CD4-positive, alpha-beta T cell treated with Interferon gamma for 1 hour (primary cell): Measurements from ENCODE around the gene ANO1.

Experiments used
- DNase-seq: peaks from one replicate; pipeline ENCODE4 v3.0.0-alpha.2; 2020

Gene ANO1

DNA sequence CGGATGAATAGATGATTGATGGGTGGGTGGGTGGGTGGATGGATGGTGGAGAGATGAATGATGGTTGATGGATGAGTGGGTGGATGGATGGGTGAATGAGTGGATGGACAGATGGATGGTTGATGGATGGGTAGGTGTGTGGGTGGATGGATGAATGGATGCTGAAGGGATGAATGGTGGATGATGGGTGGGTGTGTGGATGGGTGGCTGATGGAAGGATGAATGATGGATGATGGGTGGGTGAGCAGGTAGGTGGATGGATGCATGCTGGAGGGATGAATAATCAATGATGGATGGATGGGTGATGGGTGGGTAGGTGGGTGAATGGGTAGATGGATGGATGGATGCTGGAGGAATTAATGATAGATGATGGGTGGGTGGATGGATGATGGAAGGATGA lies 40.5 kb downstream of the ANO1 start:
- no peak for DNase-seq

DNA sequence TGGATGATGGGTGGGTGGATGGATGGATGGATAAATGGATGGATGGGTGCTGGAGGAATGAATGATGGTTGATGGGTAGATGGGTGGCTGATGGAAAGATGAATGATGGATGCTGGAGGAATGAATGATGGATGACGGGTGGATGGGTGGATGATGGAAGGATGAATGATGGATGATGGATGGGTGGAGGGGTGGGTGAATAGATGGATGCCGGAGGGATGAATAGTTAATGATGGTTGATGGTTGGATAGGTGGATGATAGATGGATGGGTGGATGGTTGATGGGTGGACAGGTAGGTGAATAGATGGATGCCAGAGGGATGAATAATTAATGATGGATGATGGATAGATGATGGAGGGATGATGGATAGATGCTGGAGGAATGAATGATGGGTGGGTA lies 41.4 kb downstream of the ANO1 start:
- DNase-seq: no peak

DNA sequence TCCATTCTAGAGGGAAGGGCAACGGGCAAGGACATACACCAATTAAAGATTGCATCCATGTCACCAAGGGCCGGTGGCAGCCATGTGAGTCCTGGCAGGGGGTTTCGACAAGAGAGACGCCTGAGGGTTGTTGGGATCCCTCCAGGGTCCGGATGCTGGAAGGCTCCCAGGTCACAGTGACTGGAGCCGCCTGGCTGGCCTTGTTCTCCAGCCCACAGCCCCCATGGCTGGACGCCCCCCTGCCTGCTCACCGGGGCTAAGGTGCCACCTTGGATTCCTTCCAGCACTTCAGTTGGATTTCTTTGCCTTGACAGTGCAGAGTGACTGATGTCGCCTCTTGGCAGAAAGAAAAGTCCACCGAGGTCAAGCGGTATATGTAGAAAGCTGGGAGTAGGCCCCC lies 42.6 kb downstream of the ANO1 start:
- DNase-seq: no peak

DNA sequence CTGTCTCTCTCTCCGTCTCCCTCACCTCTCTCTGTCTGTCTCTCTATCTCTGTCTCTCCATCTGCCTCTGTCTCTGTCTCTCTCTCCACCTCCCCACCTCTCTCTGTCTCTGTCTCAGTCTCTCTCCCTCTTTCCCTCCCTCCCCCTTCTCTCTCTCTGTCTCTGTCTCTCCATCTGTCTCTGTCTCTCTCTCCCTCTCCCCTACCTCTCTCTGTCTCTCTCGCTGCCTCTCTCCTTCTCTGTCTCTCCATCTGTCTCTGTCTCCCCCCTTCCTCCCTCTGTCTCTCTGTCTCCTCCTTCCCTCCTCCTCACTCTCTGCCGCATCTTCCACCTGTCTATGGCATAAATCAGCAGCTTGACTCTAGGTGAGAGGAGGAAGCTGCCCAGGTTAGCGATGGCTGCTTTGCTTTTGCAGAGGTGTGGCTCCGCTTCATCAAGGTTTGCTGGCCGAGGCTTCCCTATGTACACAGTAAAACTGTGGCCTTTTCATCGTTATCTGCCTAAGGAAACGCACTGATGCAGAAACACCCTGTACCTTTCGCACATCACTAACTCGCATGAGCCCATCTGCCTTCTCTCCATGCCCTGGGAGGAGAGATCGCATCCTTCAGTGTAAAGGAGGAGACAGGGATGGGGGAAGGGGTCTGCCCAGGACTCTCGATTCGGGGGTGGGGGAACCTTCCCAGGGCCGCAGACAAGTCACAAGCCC lies 44.5 kb downstream of the ANO1 start:
- DNase-seq: no peak

DNA sequence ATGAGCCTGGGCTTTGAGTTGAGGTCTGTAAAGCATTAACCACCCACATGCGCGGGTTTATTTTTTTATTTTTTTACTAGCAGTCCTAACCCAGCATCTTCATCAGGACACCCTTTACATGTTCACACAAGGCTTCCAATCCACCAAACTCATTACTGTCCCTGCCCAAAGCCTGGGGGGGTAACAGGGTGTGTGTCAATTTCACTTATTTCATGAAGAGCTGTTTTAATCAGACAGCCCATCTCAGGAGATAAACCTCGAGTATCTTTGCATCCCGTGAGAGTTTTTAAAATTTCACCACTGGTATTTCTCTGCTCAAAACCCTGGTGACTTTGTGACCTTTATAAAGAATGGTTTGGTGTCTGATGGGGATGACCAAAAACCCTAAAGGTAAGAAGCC lies 45.6 kb downstream of the ANO1 start:
- no peak for DNase-seq

DNA sequence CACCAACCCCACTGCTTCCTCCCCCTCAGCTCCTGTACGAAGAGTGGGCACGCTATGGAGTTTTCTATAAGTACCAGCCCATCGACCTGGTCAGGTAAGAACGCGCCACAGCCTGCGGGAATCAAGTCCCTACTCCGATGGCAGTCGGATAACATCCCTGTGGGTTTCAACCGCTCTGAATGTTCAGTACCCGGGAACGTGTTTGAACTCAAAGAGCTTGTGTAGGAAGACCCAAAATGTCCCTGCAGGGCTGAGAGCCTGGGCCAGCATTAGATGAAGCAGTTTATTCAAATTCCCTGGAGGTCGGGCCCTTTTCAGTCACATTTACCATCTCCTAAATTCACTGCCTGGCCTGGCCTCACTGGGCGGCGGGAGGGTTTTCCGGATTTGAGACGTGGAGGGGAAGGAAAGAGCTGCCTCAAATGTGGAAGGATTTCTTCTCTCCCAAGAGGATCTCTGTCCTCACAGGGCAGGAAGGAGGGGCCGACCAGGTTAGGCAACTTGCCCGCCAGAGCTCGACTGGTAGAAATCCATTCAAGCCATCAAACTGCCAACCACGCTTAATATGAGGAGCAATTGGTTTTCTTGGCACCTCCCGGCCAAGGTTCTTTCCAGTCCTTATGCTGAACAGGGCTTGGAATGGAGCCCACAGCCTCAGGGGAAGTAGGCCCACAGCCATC lies 46.3 kb downstream of the ANO1 start:
- DNase-seq: no peak

DNA sequence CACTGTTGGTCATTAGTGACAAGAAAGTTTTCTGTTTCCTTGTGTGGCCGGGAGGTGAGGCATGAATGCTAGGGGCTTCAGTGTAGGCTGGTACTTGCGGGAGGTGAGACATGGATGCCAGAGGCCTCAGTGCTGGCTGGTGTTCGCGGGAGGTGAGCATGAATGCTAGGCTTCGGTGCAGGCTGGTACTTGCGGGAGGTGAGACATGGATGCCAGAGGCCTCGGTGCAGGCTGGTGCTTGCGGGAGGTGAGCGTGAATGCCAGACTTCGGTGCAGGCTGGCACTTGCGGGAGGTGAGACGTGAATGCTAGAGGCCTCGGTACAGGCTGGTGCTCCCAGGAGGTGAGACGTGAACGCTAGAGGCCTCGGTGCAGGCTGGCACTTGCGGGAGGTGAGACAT lies 48.4 kb downstream of the ANO1 start:
- DNase-seq: no peak

DNA sequence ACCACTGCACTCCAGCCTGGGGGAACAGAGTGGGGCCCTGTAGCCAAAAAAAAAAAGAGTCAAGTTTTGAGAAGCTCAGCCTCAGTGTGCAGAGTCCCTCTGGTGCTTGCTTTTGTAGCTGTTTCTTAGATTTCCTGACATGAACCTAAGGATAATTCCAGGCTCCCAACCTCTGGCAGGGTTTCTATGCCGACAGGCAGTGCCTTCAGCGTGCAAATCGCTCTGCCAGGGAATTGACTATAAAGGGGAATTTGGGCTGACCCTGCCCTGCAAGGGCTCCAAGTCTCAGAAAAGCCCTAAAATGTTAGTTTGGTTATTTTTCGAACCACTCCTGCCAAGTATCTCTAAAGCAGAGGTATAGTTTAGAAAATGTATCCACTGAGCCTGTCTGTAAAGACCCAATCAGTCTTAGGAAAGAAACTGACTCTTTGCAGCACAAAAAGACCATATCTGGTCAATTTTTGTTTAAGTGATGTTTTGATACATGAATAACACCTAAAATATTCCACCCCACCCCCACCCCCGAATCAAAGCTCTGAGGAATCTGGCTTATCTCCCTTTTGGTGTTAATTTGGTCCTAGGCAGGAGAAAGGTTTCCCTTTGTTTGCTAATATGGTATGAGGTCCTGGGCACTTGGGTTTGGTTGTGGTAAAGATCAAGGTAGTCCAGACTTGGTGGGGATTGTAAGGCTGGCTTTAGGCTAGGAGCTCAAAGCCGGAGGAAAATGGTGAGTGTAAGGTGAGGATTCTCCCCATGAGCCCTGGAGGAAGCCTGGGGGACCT lies 49.7 kb downstream of the ANO1 start:
- DNase-seq: no peak

DNA sequence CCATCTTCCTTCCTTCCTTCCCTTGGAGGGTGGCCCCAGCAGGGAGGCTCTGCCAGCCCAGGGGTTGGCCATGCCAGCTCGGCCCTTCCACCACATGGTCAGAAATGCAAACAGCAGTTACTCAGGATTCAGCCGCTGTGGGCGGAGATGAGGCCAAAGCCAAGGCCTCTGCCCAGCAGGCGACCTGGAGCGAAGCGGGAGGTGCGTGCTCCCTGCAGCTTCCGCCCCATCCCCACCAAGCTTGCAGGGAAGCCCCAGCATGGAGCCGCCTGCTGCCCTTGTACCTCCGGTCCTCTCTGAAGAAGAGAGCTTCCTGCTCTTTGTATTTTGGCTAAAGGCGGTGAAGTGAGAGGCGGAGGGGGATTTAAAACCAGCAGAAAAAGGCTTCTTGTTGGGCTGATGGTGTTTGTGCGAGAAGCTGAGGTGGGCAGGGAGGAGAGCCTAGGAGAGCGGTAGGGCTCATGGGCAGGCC lies 50.4 kb downstream of the ANO1 start:
- no peak for DNase-seq

DNA sequence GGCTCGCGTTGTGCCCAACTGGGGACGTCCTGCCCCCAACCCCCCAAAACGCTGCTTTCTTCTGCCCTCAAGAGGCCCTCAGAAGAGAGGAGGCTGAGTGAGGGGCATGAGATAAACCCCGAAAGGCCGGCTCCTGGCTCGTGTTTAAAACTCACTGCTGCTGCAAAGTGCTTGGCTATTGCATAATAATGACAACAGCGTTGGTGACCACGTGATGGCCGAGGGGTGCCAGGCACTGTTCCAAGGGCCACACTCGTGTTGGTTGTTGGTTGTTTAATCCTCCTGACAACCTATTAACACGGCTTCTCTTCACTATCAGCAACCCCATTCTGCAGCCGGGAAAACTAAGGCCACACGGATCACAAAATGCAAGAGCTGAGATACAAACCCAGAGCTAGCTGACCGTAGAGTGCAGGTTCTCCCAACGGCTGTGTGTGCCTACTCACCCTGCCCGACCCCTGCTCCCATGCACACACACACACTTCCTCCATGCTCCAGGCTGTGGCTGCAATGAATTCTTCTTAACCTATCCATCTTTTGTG lies 51.0 kb downstream of the ANO1 start:
- DNase-seq: no peak

DNA sequence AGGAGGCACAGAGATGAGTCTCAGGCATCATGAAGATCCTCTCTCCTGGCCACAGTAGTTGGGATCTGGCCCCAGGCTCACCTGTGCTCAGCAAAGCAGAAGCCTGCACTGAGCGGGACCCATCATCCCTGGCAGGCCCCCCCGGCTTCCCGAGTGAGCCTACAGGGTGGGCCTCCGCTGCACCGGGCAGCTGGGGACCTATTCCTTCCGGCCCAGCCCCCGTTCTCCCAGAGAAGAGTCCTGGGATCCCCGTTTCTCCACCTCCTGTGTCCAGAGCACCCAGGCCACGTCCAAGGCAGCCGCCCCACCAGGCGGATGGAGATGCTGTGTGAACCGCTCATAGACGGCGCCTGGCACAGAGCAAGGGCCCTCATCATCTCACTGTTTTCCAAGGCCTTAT lies 52.5 kb downstream of the ANO1 start:
- no peak for DNase-seq

DNA sequence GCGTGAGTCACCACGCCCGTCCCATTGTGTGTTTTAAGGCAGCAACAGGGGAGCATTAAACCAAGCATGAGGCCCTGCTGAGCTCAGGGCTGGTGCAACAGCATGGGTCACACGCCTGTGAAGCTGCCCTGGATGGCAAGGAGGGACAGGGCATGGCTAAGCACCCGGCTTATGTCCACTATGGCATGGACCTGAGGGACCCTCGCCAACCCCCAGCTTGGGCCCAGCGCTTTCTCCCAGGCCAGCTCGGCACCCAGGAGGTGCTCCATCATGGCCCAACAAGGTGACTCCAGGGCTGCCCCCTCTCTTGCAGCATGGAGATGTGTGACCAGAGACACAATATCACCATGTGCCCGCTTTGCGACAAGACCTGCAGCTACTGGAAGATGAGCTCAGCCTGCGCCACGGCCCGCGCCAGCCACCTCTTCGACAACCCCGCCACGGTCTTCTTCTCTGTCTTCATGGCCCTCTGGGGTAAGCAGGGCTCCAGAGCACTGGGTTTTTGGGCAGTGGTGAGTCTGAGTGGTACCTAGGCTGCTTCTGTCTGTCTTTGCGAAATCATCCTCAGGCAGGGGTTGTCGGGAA lies 53.6 kb downstream of the ANO1 start:
- DNase-seq: no peak

DNA sequence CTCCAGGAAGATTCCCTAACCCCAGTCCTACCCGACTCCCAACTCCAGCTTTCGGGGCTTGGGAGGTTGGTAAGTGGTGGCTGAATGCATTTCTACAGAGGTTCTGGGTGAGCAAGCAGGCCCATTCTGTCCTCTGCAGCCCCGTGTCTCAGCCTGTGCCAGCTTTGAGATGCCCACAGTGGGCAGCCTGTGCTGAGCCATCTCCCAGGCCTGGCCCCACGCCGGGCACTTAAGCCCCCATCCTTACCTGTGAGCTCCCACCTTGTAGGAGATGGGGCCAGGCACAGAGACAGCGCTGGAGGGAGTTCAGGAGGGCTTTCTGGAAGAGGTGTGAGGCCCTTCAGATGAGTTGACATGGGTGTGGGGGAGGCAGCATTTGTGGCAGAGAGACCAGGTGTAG lies 54.5 kb downstream of the ANO1 start:
- no peak for DNase-seq

DNA sequence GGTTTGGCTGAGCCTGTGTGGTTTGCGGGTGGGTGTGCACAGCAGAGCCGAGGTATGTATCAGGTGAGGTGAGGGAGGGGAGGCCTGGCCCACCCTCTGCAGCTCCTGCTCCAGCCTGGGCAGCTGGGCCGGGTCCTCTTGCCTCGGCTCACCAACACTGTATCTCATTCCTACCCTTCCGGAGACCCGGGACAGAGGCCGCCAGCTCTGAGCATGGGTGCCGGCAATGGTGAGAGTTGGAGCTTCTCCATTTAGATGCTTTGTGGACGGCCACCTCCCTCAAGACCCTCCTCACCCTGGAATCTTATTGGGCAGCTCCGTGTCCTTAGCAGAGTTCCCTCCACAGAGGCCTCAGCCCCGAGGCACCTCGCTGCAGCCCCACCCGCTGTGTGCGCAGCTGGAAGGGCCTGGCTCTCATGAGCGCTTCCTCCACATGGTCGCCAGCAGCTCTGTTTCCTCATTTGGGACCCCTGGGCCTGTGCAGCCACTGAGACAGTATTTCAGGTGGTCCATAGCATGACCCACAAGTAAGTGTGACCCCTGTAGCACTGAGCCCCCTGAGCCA lies 55.7 kb downstream of the ANO1 start:
- DNase-seq: no peak

DNA sequence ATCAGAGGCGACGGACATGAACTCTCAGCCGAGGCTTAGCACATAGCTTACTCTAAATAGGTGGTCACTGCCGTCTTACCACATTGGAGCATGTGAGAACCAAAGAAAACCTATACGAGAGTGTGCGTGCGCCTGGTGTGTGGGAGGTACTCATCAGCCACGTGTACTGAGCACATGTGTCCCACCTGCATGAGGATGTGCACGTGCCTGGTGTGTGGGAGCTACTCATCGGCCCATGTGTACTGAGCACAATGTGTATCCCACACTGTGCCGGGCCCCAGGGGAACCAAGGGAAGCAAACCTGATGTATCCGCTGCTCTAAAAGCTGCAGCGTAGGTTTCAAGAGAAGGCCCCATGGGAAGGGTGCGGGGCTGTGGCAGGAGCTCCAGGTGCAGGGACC lies 56.4 kb downstream of the ANO1 start:
- DNase-seq: no peak

DNA sequence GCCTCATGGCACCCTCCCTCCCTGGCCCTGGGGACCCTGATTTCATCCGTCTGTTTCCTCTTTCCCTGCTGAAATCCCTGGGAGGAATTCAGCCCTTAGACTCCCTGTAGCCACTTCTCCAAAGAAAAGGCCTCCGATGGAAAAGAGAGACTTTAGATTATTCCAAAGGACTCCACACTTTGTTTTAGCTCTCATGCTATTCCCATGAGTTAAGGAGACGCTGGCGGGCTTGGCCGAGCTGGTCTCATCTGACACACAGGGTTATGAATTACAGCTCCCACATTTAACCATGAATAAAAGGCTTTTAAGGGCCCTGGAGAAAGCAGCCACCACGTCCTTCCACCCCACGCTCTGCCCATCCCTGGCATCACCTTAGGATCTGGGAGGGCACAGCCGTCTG lies 57.0 kb downstream of the ANO1 start:
- no peak for DNase-seq

DNA sequence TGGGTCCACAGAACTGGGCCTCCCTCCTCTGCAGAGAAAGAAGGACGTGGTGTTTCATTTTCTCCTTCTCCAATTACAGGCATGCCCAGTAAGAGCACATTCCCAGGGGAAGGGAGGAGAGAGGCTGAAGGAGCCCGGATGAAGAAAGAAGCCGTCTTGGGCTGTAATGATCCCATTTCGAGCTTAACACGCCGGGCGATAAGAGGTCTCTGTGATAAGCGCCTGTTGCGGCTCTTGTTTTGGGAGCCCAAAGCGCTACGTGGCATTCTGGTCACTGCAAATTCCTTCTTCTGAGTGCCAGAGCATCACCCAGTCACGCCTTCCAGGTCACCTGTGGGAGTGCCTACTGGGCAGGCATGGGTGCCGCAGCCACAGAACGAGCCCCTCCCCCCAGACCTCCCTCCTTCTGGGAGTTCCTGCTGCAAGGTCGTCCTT lies 57.5 kb downstream of the ANO1 start:
- DNase-seq: no peak

DNA sequence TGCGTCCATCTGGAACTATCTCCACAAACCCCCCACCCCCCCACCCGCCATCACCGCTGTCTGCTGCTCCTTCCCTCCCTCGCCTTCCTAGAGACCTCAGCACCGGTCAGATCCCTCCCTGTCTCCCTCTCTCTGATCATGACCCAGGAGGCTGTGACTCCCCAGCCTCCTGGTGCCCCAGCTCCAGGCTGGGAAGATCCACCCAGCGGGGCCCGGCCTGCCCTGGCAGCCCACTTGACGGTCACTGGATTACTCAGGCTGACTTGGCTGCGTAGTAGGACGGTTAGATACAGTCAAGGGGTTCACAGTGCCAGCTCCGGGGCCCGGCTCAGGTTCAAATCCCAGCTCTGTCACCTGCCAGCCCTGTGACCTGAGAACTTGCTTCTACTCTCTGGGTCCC lies 59.3 kb downstream of the ANO1 start:
- no peak for DNase-seq

DNA sequence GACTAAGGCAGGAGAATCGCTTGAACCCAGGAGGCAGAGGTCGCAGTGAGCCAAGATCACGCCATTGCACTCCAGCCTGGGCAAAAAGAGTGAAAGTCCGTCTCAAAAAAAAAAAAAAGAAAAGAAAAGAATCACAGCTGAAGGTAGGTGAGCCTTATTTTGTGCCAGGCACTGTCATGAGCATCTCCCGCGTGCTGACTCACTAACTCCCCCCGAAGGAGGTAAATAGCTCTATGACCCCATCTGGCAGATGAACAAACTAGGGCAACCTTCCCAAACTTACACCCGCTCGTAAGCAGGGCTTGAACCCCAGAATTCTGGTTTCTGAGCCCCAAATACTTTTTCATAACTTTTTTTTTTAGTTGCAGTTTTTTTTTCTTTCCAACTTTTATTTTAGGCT lies 60.3 kb downstream of the ANO1 start:
- DNase-seq: no peak

DNA sequence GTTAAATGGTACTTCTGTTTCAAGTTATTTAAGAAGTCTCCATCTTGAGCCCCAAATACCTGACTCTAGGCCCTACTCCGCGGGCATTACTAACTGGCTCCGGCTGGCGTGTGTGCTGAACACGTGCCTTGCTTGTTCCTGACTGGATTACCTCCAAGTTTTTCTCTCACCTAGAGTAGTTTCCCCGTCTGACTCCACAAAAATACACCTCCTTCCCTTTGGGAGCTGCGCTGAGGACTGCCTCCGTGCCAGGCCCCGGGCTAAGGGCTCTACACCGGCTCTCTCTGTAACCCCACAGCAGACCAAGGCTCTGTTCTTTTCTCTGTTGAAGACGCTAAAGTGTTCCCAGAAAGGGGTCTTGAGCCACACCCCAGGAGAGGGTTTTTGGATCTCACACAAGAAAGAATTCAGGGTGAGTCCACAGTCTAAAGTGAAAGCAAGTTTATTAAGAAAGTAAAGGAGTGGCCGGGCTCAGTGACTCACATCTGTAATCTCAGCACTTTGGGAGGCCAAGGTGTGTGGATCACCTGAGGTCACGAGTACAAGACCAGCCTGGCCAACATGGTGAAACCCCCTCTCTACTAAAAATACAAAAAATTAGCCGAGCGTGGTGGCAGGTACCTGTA lies 61.8 kb downstream of the ANO1 start:
- DNase-seq: no peak

DNA sequence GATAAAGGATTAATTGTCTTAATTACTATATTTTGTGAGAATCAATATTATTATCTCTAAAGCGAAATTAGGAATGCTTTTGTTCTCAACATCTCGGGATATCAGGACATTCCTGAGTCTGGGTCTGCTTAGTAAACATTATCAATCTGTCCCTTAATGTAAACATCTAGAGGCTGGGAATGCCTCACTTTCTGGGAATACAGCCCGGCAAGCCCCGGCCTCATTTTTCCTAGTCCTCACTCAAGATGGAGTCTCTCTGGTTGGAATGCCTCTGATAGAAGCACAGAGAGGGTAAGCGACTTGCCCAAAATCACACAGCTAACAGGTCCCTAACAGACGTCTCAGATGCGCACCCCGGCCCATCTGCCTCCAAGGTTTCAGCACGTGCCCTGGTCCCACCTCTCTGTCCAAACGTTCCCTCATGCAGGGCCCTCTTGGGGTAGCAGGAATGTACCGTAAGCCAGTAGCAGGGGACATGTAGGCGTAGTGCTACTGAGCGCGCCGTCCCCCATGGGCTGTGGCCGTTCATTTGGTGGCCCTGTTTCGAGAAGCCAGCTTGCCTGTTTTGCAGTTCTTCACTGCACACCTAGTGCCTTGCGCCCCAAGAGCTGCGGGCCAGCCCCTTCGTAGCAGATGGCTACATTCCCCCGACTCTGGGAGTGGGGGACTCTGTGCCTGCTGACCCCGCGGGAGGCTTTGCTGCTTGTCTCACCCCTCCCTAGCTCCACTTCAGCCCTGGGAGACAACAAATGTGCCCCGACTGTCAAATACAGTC lies 62.8 kb downstream of the ANO1 start:
- DNase-seq: no peak
